MM.1S (cell line): ENCODE results near the gene TTYH1.
"Not testable (repeated sequence)": the region's sequence is repeated elsewhere in the genome, so short reads cannot be mapped to it uniquely, and the experiment has no call there.

Source experiments
- EZH2 ChIP-seq: fragments of 300-600 bp; sonication (generic); optimal IDR thresholded peaks from 2 replicates; pipeline ENCODE3; 2017; ENCODE audit warnings: low read depth, mild to moderate bottlenecking, antibody characterized with exemption, low read length, mixed read lengths
- EZH2phosphoT487 ChIP-seq: fragments of 300-600 bp; sonication (generic); IDR thresholded peaks from 2 replicates; pipeline ENCODE4 v1.6.1; 2018; ENCODE audit warnings: antibody characterized with exemption, low read length
- TF ChIP-seq, protein P1 (sequence below): fragments of 300-600 bp; sonication (generic); IDR thresholded peaks from 2 replicates; pipeline ENCODE4 v1.5.1; 2016; ENCODE audit warnings: antibody characterized with exemption, low read length, mixed read lengths

DNA sequence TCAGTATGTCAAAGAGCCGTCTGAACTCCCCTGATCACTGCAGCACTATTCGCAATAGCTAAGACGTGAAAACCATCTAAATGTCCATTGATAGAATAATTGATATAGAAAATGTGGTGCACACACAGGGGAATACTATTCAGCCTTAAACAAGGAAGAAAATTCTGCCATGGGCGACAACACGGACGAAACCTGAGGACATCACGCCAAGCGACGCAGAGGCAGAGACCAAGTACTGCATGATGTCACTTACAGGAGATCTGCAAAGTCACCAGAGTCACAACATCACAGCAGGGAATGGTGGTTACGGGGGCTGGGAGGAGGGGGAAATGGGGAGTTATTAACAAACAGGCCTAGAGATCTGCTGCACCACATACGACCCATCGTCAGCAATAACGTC lies 49.5 kb upstream of the TTYH1 start:
- TF ChIP-seq, protein P1, sequence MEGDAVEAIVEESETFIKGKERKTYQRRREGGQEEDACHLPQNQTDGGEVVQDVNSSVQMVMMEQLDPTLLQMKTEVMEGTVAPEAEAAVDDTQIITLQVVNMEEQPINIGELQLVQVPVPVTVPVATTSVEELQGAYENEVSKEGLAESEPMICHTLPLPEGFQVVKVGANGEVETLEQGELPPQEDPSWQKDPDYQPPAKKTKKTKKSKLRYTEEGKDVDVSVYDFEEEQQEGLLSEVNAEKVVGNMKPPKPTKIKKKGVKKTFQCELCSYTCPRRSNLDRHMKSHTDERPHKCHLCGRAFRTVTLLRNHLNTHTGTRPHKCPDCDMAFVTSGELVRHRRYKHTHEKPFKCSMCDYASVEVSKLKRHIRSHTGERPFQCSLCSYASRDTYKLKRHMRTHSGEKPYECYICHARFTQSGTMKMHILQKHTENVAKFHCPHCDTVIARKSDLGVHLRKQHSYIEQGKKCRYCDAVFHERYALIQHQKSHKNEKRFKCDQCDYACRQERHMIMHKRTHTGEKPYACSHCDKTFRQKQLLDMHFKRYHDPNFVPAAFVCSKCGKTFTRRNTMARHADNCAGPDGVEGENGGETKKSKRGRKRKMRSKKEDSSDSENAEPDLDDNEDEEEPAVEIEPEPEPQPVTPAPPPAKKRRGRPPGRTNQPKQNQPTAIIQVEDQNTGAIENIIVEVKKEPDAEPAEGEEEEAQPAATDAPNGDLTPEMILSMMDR = not testable (repeated sequence)
- TF ChIP-seq EZH2, EZH2phosphoT487: not testable (repeated sequence)
